DMS 273 treated with DMSO at 0.1 percent for 48 hours (cell line): ENCODE data around the gene CCDC201.

Source experiments
- DNase-seq: peaks from one replicate; lab custom pipeline; 2025; lab: John Stamatoyannopoulos, UW

CCDC201 gene

GRCh38 chr7:45893374-45893995 lies 20.6 kb upstream of the CCDC201 start:
- DNase-seq: no peak

GRCh38 chr7:45892407-45893035 lies 19.6 kb upstream of the CCDC201 start:
- no peak for DNase-seq

- no peak for DNase-seq
These were observed 18.9 kb upstream of the CCDC201 start for GRCh38 chr7:45891462-45892402.

GRCh38 chr7:45890902-45891461 lies 18.1 kb upstream of the CCDC201 start:
- DNase-seq: no peak

- no peak for DNase-seq
These were observed 17.4 kb upstream of the CCDC201 start for GRCh38 chr7:45890125-45890901.

GRCh38 chr7:45889367-45890067 lies 16.6 kb upstream of the CCDC201 start:
- DNase-seq: no peak

- DNase-seq: no peak
These were observed 16.1 kb upstream of the CCDC201 start for GRCh38 chr7:45888993-45889366.

GRCh38 chr7:45888185-45888992 lies 15.5 kb upstream of the CCDC201 start, which contains the start of gene IGFBP1:
Gene IGFBP1, plus strand, starts transcription at chr7:45888488. Its CDS starts 165 bp downstream, at chr7:45888653.
- DNase-seq: no peak

- DNase-seq: no peak
These were observed 14.2 kb upstream of the CCDC201 start for GRCh38 chr7:45886931-45887667.

- DNase-seq: no peak
These were observed 12.5 kb upstream of the CCDC201 start for GRCh38 chr7:45885264-45885882.

GRCh38 chr7:45884136-45884535 lies 11.3 kb upstream of the CCDC201 start:
- DNase-seq: no peak

GRCh38 chr7:45882465-45882810 lies 9.6 kb upstream of the CCDC201 start:
- DNase-seq: no peak

GRCh38 chr7:45881759-45882464 lies 9.0 kb upstream of the CCDC201 start:
- no peak for DNase-seq

- no peak for DNase-seq
These were observed 8.4 kb upstream of the CCDC201 start for GRCh38 chr7:45881280-45881758.

GRCh38 chr7:45880433-45880860 lies 7.6 kb upstream of the CCDC201 start:
- DNase-seq: no peak

GRCh38 chr7:45878457-45879144 lies 5.7 kb upstream of the CCDC201 start:
- DNase-seq: no peak

GRCh38 chr7:45876519-45876918 lies 3.6 kb upstream of the CCDC201 start:
- DNase-seq: no peak
